Uterus (tissue), 4 donors: ENCODE measurements around the gene ZC3H11A. TPM values are rescaled to one million over a fixed set of nuclear protein-coding genes. Genes with fewer than 3 reads are reported as not detected.
A peak's percentile ranks its signal among the peaks of the same experiment; 100 is the strongest.
"Not testable (repeated sequence)": the region's sequence is repeated elsewhere in the genome, so short reads cannot be mapped to it uniquely, and the experiment has no call there.

ENCODE experiments used
- DNase-seq, 2 donors: peaks; one replicate each; pipeline ENCODE4 v3.0.0-alpha.2; 2019 to 2020
- H3K27ac ChIP-seq, 2 donors: fragments of 200-600 bp; sonication (generic); 1 replicate in 1 of 2; 2 replicates in 1 of 2; pipeline ENCODE4 v1.5.1; 2016 to 2018
- H3K27me3 ChIP-seq, 2 donors: fragments of 200-600 bp; sonication (generic); one replicate each; pipeline ENCODE4 v1.5.1; 2018 to 2019; ENCODE audit warnings: control low read depth in 1 of 2
- H3K36me3 ChIP-seq, 2 donors: fragments of 200-600 bp; sonication (generic); one replicate each; pipeline ENCODE4 v1.5.1; 2019; ENCODE audit warnings: control low read depth in 1 of 2
- H3K4me1 ChIP-seq, 2 donors: fragments of 200-600 bp; sonication (generic); one replicate each; pipeline ENCODE4 v1.5.1; 2018 to 2019; ENCODE audit warnings: control low read depth in 1 of 2
- H3K4me3 ChIP-seq, 2 donors: fragments of 200-600 bp; sonication (generic); 1 replicate in 1 of 2; 2 replicates in 1 of 2; pipeline ENCODE4 v1.5.1; 2018 to 2019; ENCODE audit warnings: mild to moderate bottlenecking in 1 of 2
- H3K9me3 ChIP-seq, 2 donors: fragments of 200-600 bp; sonication (generic); one replicate each; pipeline ENCODE4 v1.5.1; 2019; ENCODE audit warnings: control low read depth in 1 of 2
- POLR2A ChIP-seq, 2 donors: fragments of 450-650 bp; IDR thresholded peaks; one replicate each; pipeline ENCODE4 v1.6.1; 2016; ENCODE audit warnings: antibody characterized with exemption in 2 of 2, mild to moderate bottlenecking in 1 of 2, moderate library complexity in 1 of 2
- intact Hi-C: fragments of 100-400 bp; cut with DNase I; formaldehyde crosslinking; loops from one replicate; pipeline ENCODE4 v1.15.1; 2023; ENCODE audit warnings: low total_unique reads
- total RNA-seq, 4 donors: library from RNA; depleted of rRNA in 3 of 4; stranded (reverse); fragments of >200 nt in 3 of 4; gene quantifications; one replicate each; pipeline versions ENCODE4 v1.1.0 to v1.2.4, GENCODE V29; 2014 to 2023
- TF ChIP-seq, protein P1 (sequence below), 4 experiments: fragments of 200-600 bp in 2 of 4; fragments of 450-650 bp in 2 of 4; sonication (generic) in 2 of 4; IDR thresholded peaks; one replicate each; pipeline ENCODE4 v1.5.1; 2016 to 2019; ENCODE audit warnings: antibody characterized with exemption in 4 of 4, mild to moderate bottlenecking in 2 of 4, moderate library complexity in 1 of 4
- donor health status: DM: yes; HTN: yes; CAD: no.

The ZC3H11A gene
- total RNA-seq, 4 donors from 2014 or later: 60.9 to 179 (median 87.1) TPM

DNA sequence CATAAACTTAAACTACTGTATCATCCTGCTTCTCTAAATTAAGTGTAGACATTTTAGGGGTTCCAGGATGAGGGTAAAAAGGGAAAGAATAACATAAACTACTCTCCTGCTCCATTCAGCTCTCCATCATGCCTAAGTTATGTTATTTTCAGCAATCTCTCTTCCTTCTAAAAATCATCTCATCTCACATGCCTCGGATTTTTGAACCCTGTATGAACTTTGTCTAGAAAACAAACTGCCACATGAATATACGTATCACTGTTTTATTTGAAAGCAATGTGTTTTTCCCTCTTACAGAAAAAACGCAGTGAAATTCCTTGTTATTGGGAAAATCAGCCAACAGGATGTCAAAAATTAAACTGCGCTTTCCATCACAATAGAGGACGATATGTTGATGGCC lies 32.6 kb downstream of the ZC3H11A start:
- no peaks in the 10 kb centered on the region for H3K27me3 ChIP-seq
- no peaks in the 10 kb centered on the region for H3K36me3 ChIP-seq
- no peak overlapping the region for H3K4me3 ChIP-seq
- H3K9me3 ChIP-seq: no peaks in the 10 kb centered on the region
- no peaks in the 10 kb centered on the region for H3K4me1 ChIP-seq
- no peak for TF ChIP-seq POLR2A (IDR thresholded peaks at IDR 0.05)
- TF ChIP-seq, protein P1, sequence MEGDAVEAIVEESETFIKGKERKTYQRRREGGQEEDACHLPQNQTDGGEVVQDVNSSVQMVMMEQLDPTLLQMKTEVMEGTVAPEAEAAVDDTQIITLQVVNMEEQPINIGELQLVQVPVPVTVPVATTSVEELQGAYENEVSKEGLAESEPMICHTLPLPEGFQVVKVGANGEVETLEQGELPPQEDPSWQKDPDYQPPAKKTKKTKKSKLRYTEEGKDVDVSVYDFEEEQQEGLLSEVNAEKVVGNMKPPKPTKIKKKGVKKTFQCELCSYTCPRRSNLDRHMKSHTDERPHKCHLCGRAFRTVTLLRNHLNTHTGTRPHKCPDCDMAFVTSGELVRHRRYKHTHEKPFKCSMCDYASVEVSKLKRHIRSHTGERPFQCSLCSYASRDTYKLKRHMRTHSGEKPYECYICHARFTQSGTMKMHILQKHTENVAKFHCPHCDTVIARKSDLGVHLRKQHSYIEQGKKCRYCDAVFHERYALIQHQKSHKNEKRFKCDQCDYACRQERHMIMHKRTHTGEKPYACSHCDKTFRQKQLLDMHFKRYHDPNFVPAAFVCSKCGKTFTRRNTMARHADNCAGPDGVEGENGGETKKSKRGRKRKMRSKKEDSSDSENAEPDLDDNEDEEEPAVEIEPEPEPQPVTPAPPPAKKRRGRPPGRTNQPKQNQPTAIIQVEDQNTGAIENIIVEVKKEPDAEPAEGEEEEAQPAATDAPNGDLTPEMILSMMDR (IDR thresholded peaks at IDR 0.05): no peak
- no peak for DNase-seq
- intact Hi-C loops: no loop called here
- no peak overlapping the region for H3K27ac ChIP-seq

DNA sequence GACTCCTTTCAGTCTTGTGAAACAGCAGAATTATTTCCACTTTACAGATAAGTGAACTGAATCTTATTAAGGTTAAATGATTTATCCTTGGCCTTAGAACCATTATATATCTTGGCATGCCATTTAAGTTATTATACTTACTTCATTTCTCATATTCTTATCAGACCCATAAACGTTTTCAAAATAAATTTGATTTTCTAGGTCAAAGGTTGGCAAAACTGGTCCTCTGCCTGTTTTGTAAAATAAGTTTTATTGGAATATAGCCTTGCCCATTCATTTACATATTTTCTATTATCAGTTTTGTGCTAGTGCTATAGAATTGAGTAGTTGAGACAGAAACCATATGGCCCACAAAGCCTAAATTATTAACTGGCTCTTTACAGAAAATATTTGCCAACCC lies 33.1 kb downstream of the ZC3H11A start:
- no peaks in the 10 kb centered on the region for H3K36me3 ChIP-seq
- H3K9me3 ChIP-seq: no peaks in the 10 kb centered on the region

DNA sequence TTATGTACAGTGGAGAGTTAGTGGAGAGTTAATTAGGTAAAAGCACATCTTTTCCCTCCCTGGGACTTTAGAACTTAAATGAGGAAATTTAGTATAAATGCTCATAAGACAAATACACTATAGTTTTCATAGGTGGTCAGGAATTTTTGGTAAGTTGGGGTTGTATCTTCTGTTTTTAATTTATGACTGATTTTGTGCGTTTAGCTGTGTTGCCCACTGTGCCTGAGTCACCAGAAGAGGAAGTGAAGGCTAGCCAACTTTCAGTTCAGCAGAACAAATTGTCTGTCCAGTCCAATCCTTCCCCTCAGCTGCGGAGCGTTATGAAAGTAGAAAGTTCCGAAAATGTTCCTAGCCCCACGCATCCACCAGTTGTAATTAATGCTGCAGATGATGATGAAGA lies 33.8 kb downstream of the ZC3H11A start:
- H3K27me3 ChIP-seq, H3K4me3 ChIP-seq, intact Hi-C loops, H3K36me3 ChIP-seq, DNase-seq, H3K4me1 ChIP-seq, H3K9me3 ChIP-seq: not testable (repeated sequence)
- H3K27ac ChIP-seq: peak overlapping the region; percentile 46 to 52

More for the DNA sequence above, 33.1 kb downstream of the ZC3H11A start:
- Histone ChIP-seq H3K27ac (peak overlapping the region in 1 of 2 donors; percentile 52), H3K27me3 (no peaks in the 10 kb centered on the region), H3K4me1 (no peaks in the 10 kb centered on the region), H3K4me3 (no peak overlapping the region)
- intact Hi-C loops: no loop called here
- no peak for DNase-seq
- TF ChIP-seq, protein P1 (IDR thresholded peaks at IDR 0.05): no peak
- no peak for TF ChIP-seq POLR2A (IDR thresholded peaks at IDR 0.05)

DNA sequence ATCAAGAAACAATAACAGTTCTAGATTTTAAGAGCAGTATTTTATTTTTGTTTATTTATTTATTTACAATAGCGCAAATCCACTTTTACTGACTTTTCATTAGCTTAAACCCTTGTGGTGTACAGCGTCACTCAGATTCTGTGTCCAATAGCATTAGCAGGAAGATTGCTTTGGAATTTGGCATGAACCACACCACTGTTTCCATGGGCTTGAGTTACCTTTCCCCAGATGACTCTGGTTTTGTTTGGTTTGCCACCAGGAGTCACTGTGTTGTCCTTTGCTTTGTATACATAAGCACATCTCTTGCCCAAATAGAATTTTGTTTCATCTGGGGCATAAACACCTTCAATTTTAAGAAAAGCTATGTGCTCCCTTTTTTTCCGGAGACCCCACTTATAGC lies 40.1 kb downstream of the ZC3H11A start:
- intact Hi-C loops: no loop called here
- H3K27ac ChIP-seq: no peak overlapping the region
- peaks cover 0 to 3% of the 10 kb centered on the region in 2 donors for H3K4me1 ChIP-seq
- TF ChIP-seq POLR2A (IDR thresholded peaks at IDR 0.05): no peak
- TF ChIP-seq, protein P1 (IDR thresholded peaks at IDR 0.05): no peak
- no peaks in the 10 kb centered on the region for H3K9me3 ChIP-seq
- no peaks in the 10 kb centered on the region for H3K36me3 ChIP-seq
- DNase-seq: no peak
- no peak overlapping the region for H3K4me3 ChIP-seq
- H3K27me3 ChIP-seq: no peaks in the 10 kb centered on the region

DNA sequence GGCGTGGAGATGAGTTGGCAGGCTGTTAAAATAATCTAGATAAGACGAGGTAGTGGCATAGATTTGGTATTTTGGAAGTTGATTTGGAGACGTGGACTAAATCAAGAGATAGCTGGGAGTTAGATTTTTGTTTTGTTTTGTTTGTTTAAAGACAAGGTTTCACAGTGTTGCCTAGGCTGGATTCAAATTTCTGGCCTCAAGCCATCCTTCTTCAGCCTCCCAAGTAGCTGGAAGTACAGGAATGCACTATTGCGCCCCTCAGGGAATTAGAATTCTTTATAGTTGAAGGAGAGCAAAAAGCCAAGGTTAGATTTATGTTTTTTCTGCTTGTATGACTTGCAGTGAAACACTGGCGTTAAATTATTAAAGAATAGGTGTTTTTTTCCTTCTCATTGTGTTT lies 43.7 kb downstream of the ZC3H11A start:
- Histone ChIP-seq H3K4me1 (peaks cover 0 to 3% of the 10 kb centered on the region in 2 donors), H3K36me3 (no peaks in the 10 kb centered on the region), H3K27ac (peak overlapping the region in 1 of 2 donors; percentile 5), H3K9me3 (no peaks in the 10 kb centered on the region), H3K27me3 (no peaks in the 10 kb centered on the region), H3K4me3 (no peak overlapping the region)
- no peak for DNase-seq
- intact Hi-C loops: no loop called here
- no peak for TF ChIP-seq POLR2A (IDR thresholded peaks at IDR 0.05)
- TF ChIP-seq, protein P1 (IDR thresholded peaks at IDR 0.05): no peak

DNA sequence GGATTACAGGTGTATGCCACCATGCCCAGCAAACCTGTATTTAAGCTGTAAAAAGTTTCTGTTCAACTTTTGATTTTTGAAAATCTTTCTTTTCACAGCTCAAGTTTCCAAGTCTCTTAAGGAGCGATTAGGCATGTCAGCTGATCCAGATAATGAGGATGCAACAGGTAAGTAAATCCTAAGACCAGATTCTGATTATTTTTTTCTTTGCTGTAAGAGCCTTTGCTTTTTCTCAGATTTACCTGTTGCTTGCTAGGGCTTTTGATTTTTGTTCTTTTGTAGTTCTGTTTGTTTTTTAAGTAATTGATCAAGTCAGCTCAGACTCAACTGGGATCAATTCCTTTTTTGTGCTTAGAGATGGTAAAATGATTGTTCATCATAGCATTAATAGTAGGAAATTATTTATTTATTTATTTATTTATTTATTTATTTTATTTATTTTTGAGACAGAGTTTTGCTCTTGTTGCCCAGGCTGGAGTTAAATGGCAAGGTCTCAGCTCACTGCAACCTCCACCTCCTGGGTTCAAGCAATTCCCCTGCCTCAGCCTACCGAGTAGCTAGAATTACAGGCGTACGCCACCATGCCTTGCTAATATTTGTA lies 44.9 kb downstream of the ZC3H11A start:
- intact Hi-C loops: no loop called here
- H3K27ac ChIP-seq: no peak overlapping the region
- H3K36me3 ChIP-seq: peaks cover 0 to 3% of the 10 kb centered on the region in 2 donors
- no peak for DNase-seq
- H3K27me3 ChIP-seq: no peaks in the 10 kb centered on the region
- peaks cover 0 to 3% of the 10 kb centered on the region in 2 donors for H3K4me1 ChIP-seq
- TF ChIP-seq, protein P1 (IDR thresholded peaks at IDR 0.05): no peak
- TF ChIP-seq POLR2A (IDR thresholded peaks at IDR 0.05): no peak
- no peak overlapping the region for H3K4me3 ChIP-seq
- no peaks in the 10 kb centered on the region for H3K9me3 ChIP-seq
